NCI-H226 (cell line): Measurements from ENCODE around the gene LAMP5.

Experiments
- DNase-seq: peaks from one replicate; pipeline ENCODE4 v3.0.0-alpha.2; 2015

Gene LAMP5, protein sequence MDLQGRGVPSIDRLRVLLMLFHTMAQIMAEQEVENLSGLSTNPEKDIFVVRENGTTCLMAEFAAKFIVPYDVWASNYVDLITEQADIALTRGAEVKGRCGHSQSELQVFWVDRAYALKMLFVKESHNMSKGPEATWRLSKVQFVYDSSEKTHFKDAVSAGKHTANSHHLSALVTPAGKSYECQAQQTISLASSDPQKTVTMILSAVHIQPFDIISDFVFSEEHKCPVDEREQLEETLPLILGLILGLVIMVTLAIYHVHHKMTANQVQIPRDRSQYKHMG

DNA sequence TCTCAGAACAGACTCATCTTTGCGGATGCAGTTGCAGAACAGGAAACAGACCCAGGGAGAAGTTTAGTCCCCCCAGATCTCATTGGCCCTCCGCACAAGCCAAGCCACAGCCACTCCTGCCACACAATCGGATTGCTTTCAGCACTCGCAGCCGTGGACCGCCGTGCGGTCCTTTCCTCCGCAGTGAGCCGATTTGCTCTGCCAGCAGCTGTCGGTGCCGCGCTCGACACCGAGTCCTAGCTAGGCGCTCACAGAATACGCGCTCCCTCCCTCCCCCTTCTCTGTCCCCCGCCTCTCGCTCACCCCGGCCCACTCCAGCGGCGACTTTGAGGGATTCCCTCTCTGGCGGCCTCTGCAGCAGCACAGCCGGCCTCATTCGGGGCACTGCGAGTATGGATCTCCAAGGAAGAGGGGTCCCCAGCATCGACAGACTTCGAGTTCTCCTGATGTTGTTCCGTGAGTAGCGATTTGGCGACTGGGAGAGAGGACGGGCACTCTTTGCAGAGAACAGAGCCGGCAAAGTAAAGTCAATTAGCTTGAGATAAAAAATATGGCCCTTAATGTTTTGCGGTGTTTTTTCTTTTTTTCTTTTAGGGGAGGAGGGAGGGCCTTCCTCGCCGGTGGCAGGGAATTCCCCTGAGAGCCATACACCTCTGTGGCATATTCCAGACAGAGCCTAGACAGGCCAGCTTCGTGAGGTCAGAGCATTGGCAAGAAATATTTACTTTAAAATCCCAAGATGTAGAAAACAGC is at the start of gene LAMP5:
Gene LAMP5 (plus strand): TSS at position 130 of the 753 bp plus-strand sequence. CDS start 263 bp downstream, at position 393.
- no peak for DNase-seq

DNA sequence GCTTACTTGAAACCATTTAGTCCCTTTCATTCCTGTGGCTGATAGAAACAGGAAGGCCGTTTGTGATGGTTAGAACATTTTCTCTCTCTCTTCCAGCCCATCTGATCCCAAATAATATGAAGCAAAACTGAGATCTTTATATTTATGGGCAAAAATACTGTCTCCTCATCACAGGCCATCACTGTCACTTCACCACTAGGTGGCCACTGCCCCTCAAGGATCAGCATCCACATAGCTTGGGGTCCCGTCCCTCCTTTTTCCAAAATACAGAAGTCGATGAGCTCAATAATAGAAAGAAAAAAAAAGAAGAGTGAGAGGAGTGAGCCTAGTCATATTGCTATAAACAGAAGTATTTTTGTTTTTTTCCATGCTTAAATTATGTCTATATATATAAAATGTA is 46.4 kb upstream of the LAMP5 start:
- no peak for DNase-seq

DNA sequence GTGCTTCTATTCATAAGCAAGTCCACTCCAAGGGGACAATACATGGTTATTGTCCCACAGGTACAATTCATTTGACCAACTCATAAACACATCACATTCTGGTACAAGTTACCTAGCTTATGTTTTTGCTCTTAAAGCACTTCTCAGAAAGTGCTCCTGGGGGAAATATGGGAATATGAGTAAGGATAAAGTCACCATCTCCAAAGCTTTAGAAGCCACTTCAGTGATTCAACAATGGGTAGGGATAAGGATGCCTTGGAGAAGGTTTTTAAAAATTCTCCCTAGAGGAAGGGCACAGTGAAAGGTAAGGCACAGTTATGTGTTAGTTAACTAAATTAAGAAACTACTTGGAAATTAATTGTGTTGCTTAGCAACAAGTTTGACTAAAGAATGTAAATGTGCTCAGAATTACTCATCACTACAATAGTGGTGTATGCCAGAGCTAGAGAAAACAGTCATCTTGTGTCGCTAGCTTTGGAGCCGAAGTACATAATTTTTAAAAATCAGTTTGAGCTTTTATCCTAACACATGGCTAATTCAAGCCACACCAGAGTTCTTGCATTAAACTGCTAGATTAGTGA is 39.5 kb upstream of the LAMP5 start:
- no peak for DNase-seq

DNA sequence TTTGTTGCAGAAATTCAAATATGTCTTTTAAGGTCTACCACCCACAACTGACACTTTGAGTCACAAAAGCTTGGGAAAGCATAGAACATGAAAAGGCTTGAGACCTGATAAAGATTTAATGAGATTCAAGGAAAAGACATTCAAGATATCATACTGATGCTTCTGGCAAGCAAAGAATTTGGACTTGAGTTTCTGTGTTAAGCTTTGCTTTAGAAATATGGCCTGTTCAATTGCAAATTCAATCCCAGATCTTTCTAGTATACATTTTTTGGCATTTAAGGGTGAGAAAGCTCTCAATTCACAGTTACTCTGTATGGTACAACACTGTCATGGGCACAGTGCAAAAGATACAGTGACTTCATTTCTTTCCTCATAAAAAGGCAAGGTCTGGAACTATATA is 38.9 kb upstream of the LAMP5 start:
- no peak for DNase-seq

DNA sequence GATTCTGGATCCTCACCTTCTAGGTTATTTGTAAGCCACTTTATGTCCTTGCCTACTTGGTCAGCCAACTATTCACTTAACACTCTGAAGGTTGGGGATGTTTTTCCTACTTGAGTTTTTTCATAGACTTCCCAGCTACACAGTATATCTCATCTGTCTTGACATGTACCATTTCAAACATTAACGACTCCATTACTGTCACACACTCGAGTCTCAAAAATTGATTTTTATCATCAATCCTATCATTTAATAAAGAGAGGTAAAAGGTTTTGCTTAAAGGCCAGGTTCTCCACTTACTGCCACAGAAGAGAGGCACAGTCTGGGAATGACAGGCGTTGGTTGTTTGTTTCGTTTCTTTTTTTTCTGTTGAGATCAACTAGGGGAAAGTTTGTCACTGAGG is 38.2 kb upstream of the LAMP5 start:
- DNase-seq: no peak

DNA sequence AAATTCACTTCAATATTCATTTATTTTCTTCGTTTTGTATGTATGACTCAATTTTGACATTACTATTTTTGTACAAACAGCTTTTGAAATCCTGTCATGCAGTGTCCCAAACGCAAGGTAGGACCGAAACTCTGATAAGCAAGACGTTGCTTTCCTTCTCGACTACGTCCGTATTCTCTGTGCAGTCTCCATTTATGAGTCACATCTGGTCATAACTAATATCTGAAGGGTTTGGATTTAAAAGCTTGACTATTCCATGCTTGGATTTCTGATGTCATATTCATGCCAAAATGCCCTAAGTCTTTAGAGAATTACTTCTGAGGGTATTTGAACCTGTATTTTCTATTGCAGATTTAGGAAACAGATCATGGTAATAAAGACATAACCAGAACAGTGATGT is 37.8 kb upstream of the LAMP5 start:
- DNase-seq: no peak

DNA sequence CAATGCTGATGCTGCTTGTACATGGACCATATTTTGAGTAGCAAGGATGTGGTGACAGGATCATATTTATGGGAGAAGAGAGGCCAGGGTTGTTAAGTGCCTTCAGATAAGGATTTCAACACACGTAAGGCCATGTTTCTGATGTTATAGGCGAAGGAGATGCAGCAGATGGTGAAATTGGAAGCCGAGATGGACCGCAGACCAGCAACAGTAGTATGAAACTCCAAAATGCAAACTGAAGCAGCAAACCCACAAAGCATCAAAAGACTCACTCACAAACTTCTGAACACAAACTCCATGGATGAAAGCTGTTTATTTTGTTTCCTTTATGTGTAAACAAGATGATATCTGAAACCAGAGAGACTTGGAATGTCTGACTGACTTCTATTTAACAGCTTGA is 35.6 kb upstream of the LAMP5 start:
- DNase-seq: no peak

DNA sequence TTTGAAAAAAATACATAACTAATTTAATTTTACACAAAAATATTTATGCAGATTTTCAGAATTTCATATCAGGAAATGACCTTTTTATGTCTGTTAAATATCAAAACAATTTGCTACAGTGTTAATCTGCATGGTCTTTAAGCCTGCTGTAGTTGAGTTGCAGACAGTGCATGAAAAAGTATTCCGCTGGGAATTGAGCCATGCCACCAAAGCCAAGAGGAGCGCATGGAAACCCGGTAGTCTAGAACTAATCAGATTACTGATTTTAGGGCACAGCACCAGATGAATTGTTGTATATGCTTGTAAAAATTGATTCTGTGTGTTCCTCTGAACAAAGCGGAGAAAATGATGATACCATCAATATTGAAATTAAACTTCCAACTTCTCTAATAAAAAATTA is 34.3 kb upstream of the LAMP5 start:
- no peak for DNase-seq

DNA sequence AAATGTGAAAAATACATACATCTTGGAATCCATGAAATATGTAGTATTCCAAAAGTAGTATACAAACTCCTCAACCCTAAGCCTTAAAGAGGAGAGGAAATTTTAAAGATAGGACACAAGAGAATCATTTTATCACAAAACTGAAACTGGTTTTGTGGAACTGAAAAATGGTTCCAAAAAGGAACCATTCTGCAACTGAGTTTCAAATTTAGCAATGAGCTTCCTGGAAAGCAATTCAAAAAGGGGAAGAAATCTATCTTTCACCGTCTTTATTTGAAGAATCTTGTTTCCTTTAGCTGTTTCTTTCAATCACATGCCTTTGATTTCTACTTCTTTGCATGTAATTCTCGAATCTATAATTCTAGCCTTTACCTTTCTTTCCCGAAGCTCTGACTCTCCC is 32.2 kb upstream of the LAMP5 start:
- no peak for DNase-seq

DNA sequence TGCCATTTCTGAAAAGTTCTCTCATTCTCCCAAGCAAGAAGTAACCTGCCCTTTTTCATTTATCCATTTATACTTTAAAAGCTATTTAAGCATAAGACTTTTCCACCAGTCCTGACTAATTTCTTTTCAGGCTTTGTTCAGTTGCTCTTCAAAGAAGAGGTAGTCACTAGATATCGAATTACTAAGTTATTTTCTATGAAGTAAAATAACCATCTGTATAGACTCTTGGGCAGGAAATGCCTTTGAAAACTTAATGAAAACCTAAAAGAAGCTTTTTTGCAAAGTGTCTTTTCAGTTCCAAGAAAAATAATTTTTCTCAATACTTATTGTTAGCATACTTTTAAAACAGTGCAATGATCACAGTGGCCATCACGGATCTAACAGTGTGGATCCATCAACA is 31.3 kb upstream of the LAMP5 start:
- no peak for DNase-seq

DNA sequence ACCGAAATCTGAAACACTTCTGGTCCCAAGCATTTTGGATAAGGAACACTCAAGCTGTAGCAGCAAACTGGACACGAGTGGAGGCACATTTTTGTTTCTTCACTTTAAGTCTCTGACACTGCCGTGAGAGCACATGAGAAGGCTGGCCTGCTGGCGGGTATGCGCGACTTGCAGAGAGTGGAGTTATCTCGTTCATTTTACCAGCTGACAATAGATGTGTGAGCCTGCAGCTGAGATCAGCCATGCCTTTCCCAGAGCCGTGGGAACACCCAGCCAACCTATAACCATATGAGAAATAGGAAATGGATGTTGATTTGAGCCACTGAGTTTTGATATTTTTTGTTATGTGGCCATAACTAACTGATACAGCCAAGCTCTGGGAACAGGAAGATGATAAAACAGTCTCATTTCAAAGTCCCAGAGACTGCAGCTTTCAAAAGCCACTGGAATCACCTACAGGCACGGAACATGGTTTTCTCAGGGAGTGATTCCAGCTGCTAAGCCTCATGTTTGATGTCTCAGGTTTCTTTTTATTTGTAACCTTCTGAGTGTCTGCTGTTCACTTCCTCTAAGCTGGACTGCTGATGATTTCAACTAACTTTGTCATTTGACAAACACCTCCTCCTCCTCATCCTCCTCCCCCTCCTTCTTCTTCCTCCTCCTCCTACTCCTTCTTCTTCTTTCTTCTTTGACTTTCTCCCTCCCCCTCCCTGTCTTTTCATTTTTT is 28.6 kb upstream of the LAMP5 start:
- no peak for DNase-seq

DNA sequence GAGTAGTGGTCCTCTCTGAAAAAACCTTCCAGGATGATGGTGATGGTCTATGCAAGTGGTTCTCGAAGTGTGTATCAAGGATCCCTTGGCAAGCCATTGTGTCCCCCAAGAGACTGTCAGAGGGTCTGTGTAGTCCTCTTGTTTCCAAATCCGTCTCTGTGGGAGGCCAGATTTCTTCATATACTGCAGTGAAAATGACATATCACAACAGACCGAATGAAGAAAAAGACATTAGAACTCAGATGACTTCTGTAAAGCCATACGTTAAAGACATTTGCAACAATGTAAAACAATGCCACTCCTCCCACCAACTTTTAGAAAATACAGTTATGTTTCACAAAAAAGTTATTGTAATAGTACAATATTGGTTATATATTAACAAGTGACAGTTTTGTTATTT is 27.2 kb upstream of the LAMP5 start:
- no peak for DNase-seq

DNA sequence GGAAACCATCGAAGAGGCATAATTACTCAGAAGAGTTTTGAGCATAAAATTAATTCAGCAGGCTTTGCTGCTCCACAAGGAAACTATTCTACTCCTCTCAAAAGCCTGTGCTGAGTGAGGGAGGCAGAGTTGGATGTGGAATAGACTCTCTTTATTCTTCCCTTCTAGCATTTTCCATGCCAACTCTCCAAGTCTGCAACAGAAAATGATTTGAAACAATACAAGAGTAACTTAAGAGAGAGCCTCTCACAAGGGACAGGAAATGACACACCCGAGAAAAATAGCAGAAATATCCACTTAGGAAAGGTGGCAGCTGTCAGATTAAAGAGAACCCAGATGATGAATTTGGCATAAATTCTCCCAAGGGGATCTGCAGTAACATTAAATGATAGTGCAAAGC is 26.3 kb upstream of the LAMP5 start:
- DNase-seq: no peak

DNA sequence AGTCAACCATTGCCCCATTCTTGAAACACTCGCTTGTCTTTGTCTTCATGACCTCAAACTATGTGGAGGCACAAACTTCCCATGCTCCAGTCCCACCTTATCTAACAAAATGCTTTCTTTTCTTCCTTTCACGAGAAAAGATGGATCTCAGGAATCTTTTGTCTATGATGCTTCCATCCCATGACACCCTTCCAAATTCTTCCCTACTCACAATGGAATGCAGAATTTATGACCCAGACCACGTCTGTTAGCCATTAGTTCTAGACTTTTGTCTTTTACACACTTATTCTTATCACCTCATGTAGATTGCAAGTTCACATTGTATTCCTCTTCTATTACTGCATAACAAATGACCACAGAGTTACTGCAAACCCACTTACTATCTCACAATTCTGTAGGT is 24.2 kb upstream of the LAMP5 start:
- DNase-seq: no peak

DNA sequence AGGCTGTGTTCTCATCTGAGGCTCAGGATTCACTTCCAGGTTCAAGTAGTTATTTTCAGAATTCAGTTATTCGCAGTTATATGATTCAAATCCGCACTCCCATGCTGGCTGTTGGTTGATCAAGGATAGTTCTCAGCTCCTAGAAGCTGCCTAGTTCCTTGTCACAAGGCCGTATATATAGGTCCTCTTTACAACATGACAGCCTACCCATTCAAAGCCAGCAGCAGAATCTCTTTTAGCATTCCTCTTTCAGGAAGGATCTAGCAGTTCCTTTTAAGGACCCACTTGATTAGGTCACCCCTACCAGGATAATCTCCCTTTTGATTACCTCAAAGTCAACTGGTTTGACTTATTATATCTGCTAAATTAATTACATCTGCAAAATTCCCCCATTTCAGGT is 23.8 kb upstream of the LAMP5 start:
- no peak for DNase-seq

DNA sequence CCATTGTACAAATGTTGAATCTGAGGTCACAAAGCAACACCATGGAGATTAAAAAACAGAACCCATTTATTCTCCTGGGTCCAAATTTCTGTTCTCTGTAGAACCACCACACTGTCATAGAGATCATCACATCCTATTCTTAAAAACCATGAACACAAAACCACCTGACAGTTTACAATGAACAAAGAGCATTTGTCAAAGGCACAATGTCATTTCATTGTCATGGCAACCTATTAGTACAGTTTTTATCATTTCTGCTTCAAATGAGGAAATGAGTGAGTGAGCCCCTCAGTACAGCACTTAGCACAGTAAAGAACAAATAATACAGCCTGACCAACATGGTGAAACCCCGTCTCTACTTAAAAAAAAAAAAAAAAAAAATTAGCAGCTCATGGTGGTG is 23.1 kb upstream of the LAMP5 start:
- DNase-seq: no peak

DNA sequence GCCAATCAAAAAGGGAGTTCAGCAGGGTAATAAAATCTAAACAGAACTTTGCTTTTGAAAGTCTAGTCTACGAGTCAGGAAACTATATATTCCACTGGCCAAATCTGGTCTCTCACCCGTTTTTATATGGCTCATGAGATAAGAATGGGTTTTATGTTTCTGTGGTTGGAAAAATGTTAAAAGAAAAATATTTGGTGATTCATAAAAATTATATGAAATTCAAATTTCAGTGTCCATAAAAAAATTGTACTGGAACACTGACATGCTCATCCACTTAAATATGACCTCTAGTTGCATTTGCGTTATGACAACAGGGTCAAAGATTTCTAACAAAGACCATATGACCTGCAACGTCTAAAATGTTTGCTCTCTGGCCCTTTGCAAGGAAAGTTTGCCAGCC is 22.3 kb upstream of the LAMP5 start:
- DNase-seq: no peak

DNA sequence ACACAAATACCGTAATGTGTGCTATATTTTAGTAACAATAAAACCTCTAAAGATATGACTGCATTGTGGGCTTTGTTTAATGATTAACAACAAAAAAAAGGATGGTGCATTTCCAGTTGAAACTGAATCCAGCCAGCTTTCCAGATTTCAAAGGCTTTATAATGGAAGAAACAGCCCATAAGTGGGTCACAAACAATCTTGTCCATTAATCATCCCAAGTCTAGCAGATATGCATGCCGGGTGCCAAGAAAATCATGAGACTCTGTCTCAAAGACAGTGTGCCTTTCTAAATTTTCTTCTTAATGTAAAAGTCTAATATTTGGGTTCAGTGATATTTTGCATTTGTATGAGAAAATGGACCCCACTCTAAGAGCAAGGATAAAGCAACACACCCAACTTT is 20.6 kb upstream of the LAMP5 start:
- DNase-seq: no peak

DNA sequence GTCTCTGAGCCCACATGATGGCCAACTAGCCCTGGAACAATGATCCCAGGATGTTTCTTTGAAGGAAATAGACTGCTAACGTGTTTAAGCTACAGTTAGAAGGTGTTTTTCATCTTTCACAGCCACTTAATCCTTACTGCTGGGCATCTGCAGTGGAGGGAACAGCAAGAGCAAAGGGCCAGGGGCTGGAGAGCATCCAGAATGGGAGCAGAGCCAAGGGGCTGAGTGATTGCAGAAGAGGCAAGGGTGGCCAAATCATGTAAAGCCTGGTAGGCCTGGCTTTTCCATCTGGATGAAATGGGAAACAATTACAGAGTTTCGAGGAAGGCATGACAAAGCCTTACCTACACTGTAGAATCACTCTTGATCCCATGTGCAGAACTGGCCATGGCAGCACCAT is 18.7 kb upstream of the LAMP5 start:
- DNase-seq: no peak

DNA sequence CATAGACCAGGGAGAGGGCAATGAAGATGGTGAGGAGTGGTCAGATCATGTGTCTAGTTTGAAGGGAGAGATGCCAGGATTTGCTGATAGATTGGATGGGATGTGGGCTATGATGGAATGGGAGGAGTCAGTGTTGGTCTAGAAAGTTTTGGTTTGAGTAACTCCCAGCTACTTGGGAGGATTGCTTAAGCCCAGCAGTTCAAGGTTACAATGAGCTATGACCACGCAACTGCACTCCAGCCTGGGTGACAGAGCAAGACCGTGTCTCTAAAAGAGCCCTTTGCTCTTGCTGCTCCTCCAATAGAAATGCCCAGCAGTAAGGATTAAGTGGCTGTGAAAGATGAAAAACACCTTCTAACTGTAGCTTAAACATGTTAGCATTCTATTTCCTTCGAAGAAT is 18.2 kb upstream of the LAMP5 start:
- DNase-seq: no peak

DNA sequence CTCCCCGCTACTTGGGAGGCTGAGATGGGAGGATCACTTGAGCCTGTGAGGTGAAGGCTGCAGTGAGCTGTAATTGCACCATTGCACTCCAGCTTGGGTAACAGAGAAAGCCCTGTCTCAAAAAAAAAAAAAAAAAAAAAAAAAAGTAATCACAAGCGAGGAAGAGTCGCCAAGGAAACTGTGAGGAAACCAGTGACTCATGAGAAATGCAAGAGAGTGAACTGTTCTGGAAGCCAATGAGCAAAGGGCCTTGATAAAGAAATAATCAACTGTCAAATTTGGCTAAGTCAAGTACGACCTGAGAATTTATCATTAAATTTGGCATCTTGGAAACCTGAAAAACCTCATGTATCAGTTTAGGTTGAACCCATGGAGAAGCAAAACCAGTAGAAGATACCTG is 16.1 kb upstream of the LAMP5 start:
- peak; percentile 33 for DNase-seq

DNA sequence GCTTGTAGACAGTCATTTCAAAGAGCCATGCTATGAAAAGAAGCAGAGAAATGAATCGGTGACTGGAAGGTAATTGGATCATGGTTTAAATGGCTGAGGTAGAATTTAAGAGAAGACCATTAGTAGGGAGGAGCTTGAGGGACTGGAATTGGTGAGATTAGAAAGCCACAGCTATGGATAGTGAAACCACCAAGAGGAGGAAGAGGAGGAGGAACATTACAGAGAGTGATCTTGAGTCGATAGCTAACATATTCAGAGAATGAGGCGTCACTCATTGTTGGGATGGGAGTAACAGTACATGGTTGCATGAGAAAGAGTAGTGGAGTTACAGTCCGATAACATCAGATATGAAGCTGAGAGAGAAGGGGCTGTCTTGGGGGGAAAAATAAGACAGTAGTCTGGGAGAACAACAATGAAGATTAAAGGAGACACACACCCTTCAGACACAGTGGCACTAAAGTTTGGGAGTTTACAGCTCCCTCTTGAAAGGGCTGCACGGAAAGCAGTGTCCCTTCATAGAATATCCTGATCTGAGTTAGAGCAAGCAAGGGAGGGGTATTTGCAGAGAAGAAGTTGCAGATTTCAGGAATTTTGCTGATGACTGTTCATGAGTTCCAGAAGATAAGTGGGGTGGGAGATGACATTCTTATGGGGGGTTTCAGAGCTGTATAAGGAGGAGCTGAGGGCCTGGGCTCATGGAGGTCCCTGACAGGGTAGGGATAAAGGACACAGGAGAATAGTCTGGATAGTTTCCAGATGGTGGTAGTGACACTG is 15.1 kb upstream of the LAMP5 start:
- peak; percentile 5 for DNase-seq

DNA sequence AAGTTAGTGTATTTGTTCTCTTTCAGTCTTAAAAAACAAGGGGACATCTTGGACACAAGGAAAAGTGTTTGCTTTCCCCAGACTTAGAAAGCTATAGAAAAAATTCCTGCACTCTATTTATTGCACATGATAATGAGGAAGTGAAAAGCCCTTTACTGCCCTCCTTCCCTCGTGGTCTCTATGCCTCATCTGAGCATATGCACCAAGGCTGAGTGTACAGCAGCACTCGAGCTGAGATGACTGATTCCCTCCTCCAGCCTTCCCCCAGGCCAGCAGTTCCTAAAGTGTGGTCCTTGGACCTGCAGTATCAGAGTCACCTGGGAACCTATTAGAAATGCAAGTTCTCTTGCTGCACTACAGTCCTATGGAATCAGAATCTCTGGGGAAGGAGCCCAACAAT is 14.3 kb upstream of the LAMP5 start:
- DNase-seq: no peak
